ENCODE measurements around the gene MBTPS1. TPM values are rescaled to one million over a fixed set of nuclear protein-coding genes. Genes with fewer than 3 reads are reported as not detected.

The MBTPS1 gene
- total and polyA plus RNA-seq, 9 of the 15 experiments (the other 6 are each of a cell fraction or from before 2014, with no cell fraction given) = 2.8 to 57.6 (median 43.8) TPM

GRCh38 chr16:84144859-84145639 is 28.3 kb upstream of the MBTPS1 start, which contains the start of the genes DNAAF1 and HSDL1 (continued):
- no peak for TF ChIP-seq CBX8 (IDR thresholded peaks at IDR 0.05; ENCODE audit: borderline replicate concordance, extremely low read depth, low read depth, low read length, poor library complexity, severe bottlenecking)
- no peak for TF ChIP-seq ZNF512 (tag; IDR thresholded peaks at IDR 0.05)
- TF ChIP-seq VEZF1 (CRISPR knock-in tag; IDR thresholded peaks at IDR 0.05) = peak; percentile 74
- no peak for TF ChIP-seq BCOR (IDR thresholded peaks at IDR 0.05)
- TF ChIP-seq BRD9 (IDR thresholded peaks at IDR 0.05; ENCODE audit: low read depth, partially characterized antibody) = no peak
- no peak for TF ChIP-seq FOXA3 (CRISPR knock-in tag; conservative IDR thresholded peaks at IDR 0.05 in 1 of 2, IDR thresholded peaks at IDR 0.05 in 1 of 2)
- no peak for TF ChIP-seq KLF6 (CRISPR knock-in tag; IDR thresholded peaks at IDR 0.05; ENCODE audit: borderline replicate concordance)
- no peak for TF ChIP-seq ZSCAN32 (CRISPR knock-in tag; IDR thresholded peaks at IDR 0.05)
- TF ChIP-seq ZNF232 (CRISPR knock-in tag; IDR thresholded peaks at IDR 0.05) = no peak
- no peak for TF ChIP-seq ASH1L (IDR thresholded peaks at IDR 0.05; ENCODE audit: borderline replicate concordance, low read depth, partially characterized antibody)
- no peak for TF ChIP-seq NCOR1 (IDR thresholded peaks at IDR 0.05)
- TF ChIP-seq FOXK1 (CRISPR knock-in tag; IDR thresholded peaks at IDR 0.05; ENCODE audit: borderline replicate concordance) = peak; percentile 70; the same call in 1 of the 2 replicates
- TF ChIP-seq ZC3H11A (IDR thresholded peaks at IDR 0.05; ENCODE audit: low read depth, low read length) = no peak
- no peak for TF ChIP-seq NR2C2 (CRISPR knock-in tag; IDR thresholded peaks at IDR 0.05)
- peak; percentile 77 for TF ChIP-seq NR2C2 (tag; IDR thresholded peaks at IDR 0.05)
- no peak for TF ChIP-seq CREB3 (tag; conservative IDR thresholded peaks at IDR 0.05; ENCODE audit: low read depth)
- TF ChIP-seq ZNF507 (tag; conservative IDR thresholded peaks at IDR 0.05) = no peak
- peak; percentile 82; the same call in 1 of the 2 replicates for TF ChIP-seq CTBP1 (IDR thresholded peaks at IDR 0.05; ENCODE audit: borderline replicate concordance)
- no peak for TF ChIP-seq ZBTB26 (CRISPR knock-in tag; IDR thresholded peaks at IDR 0.05)
- no peak for TF ChIP-seq U2AF2 (optimal IDR thresholded peaks at IDR 0.05; ENCODE audit: low read depth, low read length)
- TF ChIP-seq CHD4 (IDR thresholded peaks at IDR 0.05; ENCODE audit: insufficient read depth, insufficient replicate concordance, low read depth, low read length, poor library complexity, severe bottlenecking) = no peak
